WTC11 (cell line): ENCODE results near the gene XPR1. TPM values are rescaled to one million over a fixed set of nuclear protein-coding genes. Genes with fewer than 3 reads are reported as not detected.
A peak's percentile ranks its signal among the peaks of the same experiment; 100 is the strongest.

Source experiments
- ATAC-seq: fragments of 200-7000 bp; cut with Tn5 transposase; 2 replicates; pipeline ENCODE4 v1.10.0; 2021; ENCODE audit warnings: mild to moderate bottlenecking, moderate library complexity
- CTCF ChIA-PET: fragments of 300-600 bp; sonication (Branson Sonifier 250); formaldehyde crosslinking; loops from one replicate; lab custom pipeline; 2021; ENCODE audit warnings: antibody characterized with exemption; lab: Charles Lee
- POLR2A ChIA-PET: fragments of 350-600 bp; sonication (Branson Sonifier 250); formaldehyde crosslinking; loops from one replicate; lab custom pipeline; 2021; ENCODE audit warnings: antibody characterized with exemption; lab: Charles Lee
- DNase-seq: peaks from one replicate; pipeline ENCODE4 v3.0.0; 2021; ENCODE audit warnings: low spot score
- H3K27ac Mint-ChIP-seq: 2 replicates; pipeline ENCODE4 v1.8.0; 2021; ENCODE audit warnings: mixed read lengths
- H3K27me3 Mint-ChIP-seq: 2 replicates; pipeline ENCODE4 v1.8.0; 2021; ENCODE audit warnings: low read depth, mild to moderate bottlenecking, moderate library complexity, mixed read lengths
- H3K36me3 Mint-ChIP-seq: 2 replicates; pipeline ENCODE4 v1.8.0; 2021; ENCODE audit warnings: mixed read lengths
- H3K4me1 Mint-ChIP-seq: 2 replicates; pipeline ENCODE4 v1.8.0; 2022; ENCODE audit warnings: mixed read lengths
- H3K4me3 Mint-ChIP-seq: 2 replicates; pipeline ENCODE4 v1.8.0; 2021; ENCODE audit warnings: mild to moderate bottlenecking, moderate library complexity, mixed read lengths
- H3K9me3 Mint-ChIP-seq: 2 replicates; pipeline ENCODE4 v1.8.0; 2021; ENCODE audit warnings: mixed read lengths
- ATF1 ChIP-seq: sonication (generic); formaldehyde crosslinking; IDR thresholded peaks from 2 replicates; pipeline ENCODE4 v1.8.1; 2023; ENCODE audit warnings: mild to moderate bottlenecking, moderate library complexity, missing genetic modification reagents
- CREB1 ChIP-seq: sonication (generic); formaldehyde crosslinking; IDR thresholded peaks from 2 replicates; pipeline ENCODE4 v1.8.0; 2023; ENCODE audit warnings: mild to moderate bottlenecking, missing genetic modification reagents
- CREM ChIP-seq: sonication (generic); formaldehyde crosslinking; IDR thresholded peaks from 2 replicates; pipeline ENCODE4 v1.8.1; 2022; ENCODE audit warnings: mild to moderate bottlenecking, missing genetic modification reagents, moderate library complexity
- E2F1 ChIP-seq: sonication (generic); formaldehyde crosslinking; IDR thresholded peaks from 2 replicates; pipeline ENCODE4 v1.8.0; 2022; ENCODE audit warnings: mild to moderate bottlenecking, missing genetic modification reagents
- ELF4 ChIP-seq: sonication (generic); formaldehyde crosslinking; IDR thresholded peaks from 2 replicates; pipeline ENCODE4 v1.8.1; 2022; ENCODE audit warnings: low read depth, mild to moderate bottlenecking, moderate library complexity, missing genetic modification reagents
- ESRRA ChIP-seq: sonication (generic); formaldehyde crosslinking; IDR thresholded peaks from 2 replicates; pipeline ENCODE4 v1.8.1; 2022; ENCODE audit warnings: mild to moderate bottlenecking, missing genetic modification reagents, borderline replicate concordance
- FOXK1 ChIP-seq: sonication (generic); formaldehyde crosslinking; IDR thresholded peaks from 2 replicates; pipeline ENCODE4 v1.8.0; 2022; ENCODE audit warnings: mild to moderate bottlenecking, moderate library complexity, missing genetic modification reagents
- GRHL2 ChIP-seq: fragments of 250-450 bp; sonication (Bioruptor Pico); IDR thresholded peaks from 2 replicates; pipeline ENCODE4 v1.8.0; 2022; ENCODE audit warnings: mild to moderate bottlenecking, moderate library complexity; ENCODE audit not compliant: insufficient replicate concordance, severe bottlenecking
- HMGXB4 ChIP-seq: sonication (generic); formaldehyde crosslinking; IDR thresholded peaks from 2 replicates; pipeline ENCODE4 v1.8.1; 2023; ENCODE audit warnings: mild to moderate bottlenecking, moderate library complexity, missing genetic modification reagents
- IRF1 ChIP-seq: sonication (generic); formaldehyde crosslinking; IDR thresholded peaks from 2 replicates; pipeline ENCODE4 v1.8.0; 2023; ENCODE audit warnings: missing genetic modification reagents
- JAZF1 ChIP-seq: fragments of 250-450 bp; sonication (Bioruptor Pico); IDR thresholded peaks from 2 replicates; pipeline ENCODE4 v1.9.0; 2021; ENCODE audit warnings: moderate library complexity, mild to moderate bottlenecking, inconsistent platforms
- KAT7 ChIP-seq: sonication (generic); formaldehyde crosslinking; IDR thresholded peaks from 2 replicates; pipeline ENCODE4 v1.8.1; 2023; ENCODE audit warnings: missing genetic modification reagents, mild to moderate bottlenecking, borderline replicate concordance
- MLX ChIP-seq: sonication (generic); formaldehyde crosslinking; IDR thresholded peaks from 2 replicates; pipeline ENCODE4 v1.8.1; 2023; ENCODE audit warnings: mild to moderate bottlenecking, missing genetic modification reagents, moderate library complexity
- MXD4 ChIP-seq: fragments of 250-450 bp; sonication (Bioruptor Pico); IDR thresholded peaks from 2 replicates; pipeline ENCODE4 v1.8.0; 2021; ENCODE audit warnings: mild to moderate bottlenecking, moderate library complexity, borderline replicate concordance
- MYBL2 ChIP-seq: sonication (generic); formaldehyde crosslinking; IDR thresholded peaks from 2 replicates; pipeline ENCODE4 v1.8.1; 2023; ENCODE audit warnings: mild to moderate bottlenecking, moderate library complexity, missing genetic modification reagents
- NFATC4 ChIP-seq: fragments of 250-450 bp; sonication (Bioruptor Pico); IDR thresholded peaks from 2 replicates; pipeline ENCODE4 v1.9.0; 2021; ENCODE audit warnings: mild to moderate bottlenecking
- NR1H2 ChIP-seq: sonication (generic); formaldehyde crosslinking; IDR thresholded peaks from 2 replicates; pipeline ENCODE4 v1.9.0; 2021; ENCODE audit warnings: mild to moderate bottlenecking, moderate library complexity, missing genetic modification reagents
- RORB ChIP-seq: fragments of 250-450 bp; sonication (Bioruptor Pico); IDR thresholded peaks from 2 replicates; pipeline ENCODE4 v1.9.0; 2021; ENCODE audit warnings: mild to moderate bottlenecking
- SMAD3 ChIP-seq: sonication (generic); formaldehyde crosslinking; IDR thresholded peaks from 2 replicates; pipeline ENCODE4 v1.8.0; 2022; ENCODE audit warnings: missing genetic modification reagents, mild to moderate bottlenecking, borderline replicate concordance
- SP1 ChIP-seq: sonication (generic); formaldehyde crosslinking; conservative IDR thresholded peaks from 2 replicates; pipeline ENCODE4 v1.8.1; 2022; ENCODE audit warnings: missing genetic modification reagents
- ZMAT4 ChIP-seq: fragments of 250-450 bp; sonication (Bioruptor Pico); IDR thresholded peaks from 2 replicates; pipeline ENCODE4 v1.9.0; 2021; ENCODE audit warnings: mild to moderate bottlenecking
- ZNF219 ChIP-seq: sonication (generic); formaldehyde crosslinking; IDR thresholded peaks from 2 replicates; pipeline ENCODE4 v1.8.0; 2023; ENCODE audit warnings: missing genetic modification reagents, mild to moderate bottlenecking, borderline replicate concordance
- ZNF232 ChIP-seq: sonication (generic); formaldehyde crosslinking; IDR thresholded peaks from 2 replicates; pipeline ENCODE4 v1.8.0; 2022; ENCODE audit warnings: mild to moderate bottlenecking, missing genetic modification reagents
- ZNF317 ChIP-seq: sonication (generic); formaldehyde crosslinking; IDR thresholded peaks from 2 replicates; pipeline ENCODE4 v1.8.1; 2023; ENCODE audit warnings: low read depth, mild to moderate bottlenecking, moderate library complexity, missing genetic modification reagents, borderline replicate concordance
- ZNF532 ChIP-seq: fragments of 250-450 bp; sonication (Bioruptor Pico); IDR thresholded peaks from 2 replicates; pipeline ENCODE4 v1.9.0; 2021; ENCODE audit warnings: mild to moderate bottlenecking, borderline replicate concordance
- total RNA-seq: library from RNA; stranded (reverse); gene quantifications from 3 replicates; pipeline ENCODE4 v1.2.3, GENCODE V29; 2021

XPR1 gene
- total RNA-seq, 1 experiment from 2014 or later: 34.6 TPM

GRCh38 chr1:180609643-180610555 is 21.9 kb upstream of the XPR1 start:
- ChIA-PET CTCF (interaction anchor here (0.6 to 1.0 kb wide), 3 partner anchors 10 to 272 kb away, joined by 3 read pairs; no protein-coding TSS in a partner anchor), POLR2A (interaction anchor here (1.3 kb wide), 1 partner anchor 22 kb away, joined by 3 read pairs; the partner anchor contains the start of gene XPR1)
- no peak overlapping the region for H3K4me3 Mint-ChIP-seq
- no peaks in the 10 kb centered on the region for H3K36me3 Mint-ChIP-seq
- no peaks in the 10 kb centered on the region for H3K27me3 Mint-ChIP-seq
- peaks cover 13% of the 10 kb centered on the region for H3K4me1 Mint-ChIP-seq
- H3K27ac Mint-ChIP-seq: no peak overlapping the region
- no peaks in the 10 kb centered on the region for H3K9me3 Mint-ChIP-seq
- DNase-seq (no peak), ATAC-seq (peak; percentile 45)
- TF ChIP-seq GRHL2 (CRISPR knock-in tag) (no peak), ZNF532 (CRISPR knock-in tag) (no peak), ZNF317 (CRISPR knock-in tag) (no peak), JAZF1 (CRISPR knock-in tag) (no peak), SMAD3 (CRISPR knock-in tag) (no peak), CREM (no peak), E2F1 (CRISPR knock-in tag) (no peak), ATF1 (CRISPR knock-in tag) (no peak), ELF4 (CRISPR knock-in tag) (no peak), NFATC4 (CRISPR knock-in tag) (no peak), ZNF232 (CRISPR knock-in tag) (no peak), NR1H2 (CRISPR knock-in tag) (no peak), KAT7 (CRISPR knock-in tag) (no peak), ZNF219 (CRISPR knock-in tag) (no peak), SP1 (CRISPR knock-in tag) (no peak), MYBL2 (no peak), FOXK1 (CRISPR knock-in tag) (no peak), ZMAT4 (CRISPR knock-in tag) (no peak)

GRCh38 chr1:180610556-180611015 is 21.2 kb upstream of the XPR1 start:
- ChIA-PET CTCF (interaction anchor here (0.8 kb wide), 1 partner anchor 9 kb away, joined by 3 read pairs; no protein-coding TSS in a partner anchor), POLR2A (interaction anchor here (1.3 kb wide), 1 partner anchor 21 kb away, joined by 3 read pairs; the partner anchor contains the start of gene XPR1)
- H3K27me3 Mint-ChIP-seq: no peaks in the 10 kb centered on the region
- H3K9me3 Mint-ChIP-seq: no peaks in the 10 kb centered on the region
- peak; percentile 81 for ATAC-seq
- no peak for DNase-seq
- TF ChIP-seq HMGXB4 (CRISPR knock-in tag) (no peak), ZNF232 (CRISPR knock-in tag) (no peak), IRF1 (CRISPR knock-in tag) (no peak), CREB1 (CRISPR knock-in tag) (no peak), ATF1 (CRISPR knock-in tag) (no peak), SMAD3 (CRISPR knock-in tag) (no peak), ESRRA (CRISPR knock-in tag) (no peak), RORB (no peak), MXD4 (CRISPR knock-in tag) (no peak), MLX (CRISPR knock-in tag) (no peak), SP1 (CRISPR knock-in tag) (no peak)
- peaks cover 13% of the 10 kb centered on the region for H3K4me1 Mint-ChIP-seq
- H3K4me3 Mint-ChIP-seq: no peak overlapping the region
- H3K36me3 Mint-ChIP-seq: no peaks in the 10 kb centered on the region
- no peak overlapping the region for H3K27ac Mint-ChIP-seq
